CD4-positive, alpha-beta T cell treated with Interleukin-4 for 1 hour (primary cell): Measurements from ENCODE around the gene CAND1.
"Not testable (repeated sequence)": the region's sequence is repeated elsewhere in the genome, so short reads cannot be mapped to it uniquely, and the experiment has no call there.

Source experiments
- DNase-seq, 2 donors: peaks; one replicate each; pipeline ENCODE4 v3.0.0-alpha.2; 2020 to 2022

CAND1 gene

GRCh38 chr12:67284561-67284960 lies 15.4 kb downstream of the CAND1 start:
- DNase-seq: no peak

- DNase-seq: no peak
Observed at GRCh38 chr12:67286257-67286656, 17.1 kb downstream of the CAND1 start.

- no peak for DNase-seq
Observed at GRCh38 chr12:67287311-67287710, 18.2 kb downstream of the CAND1 start.

- no peak for DNase-seq
Observed at GRCh38 chr12:67288561-67288960, 19.4 kb downstream of the CAND1 start.

DNA sequence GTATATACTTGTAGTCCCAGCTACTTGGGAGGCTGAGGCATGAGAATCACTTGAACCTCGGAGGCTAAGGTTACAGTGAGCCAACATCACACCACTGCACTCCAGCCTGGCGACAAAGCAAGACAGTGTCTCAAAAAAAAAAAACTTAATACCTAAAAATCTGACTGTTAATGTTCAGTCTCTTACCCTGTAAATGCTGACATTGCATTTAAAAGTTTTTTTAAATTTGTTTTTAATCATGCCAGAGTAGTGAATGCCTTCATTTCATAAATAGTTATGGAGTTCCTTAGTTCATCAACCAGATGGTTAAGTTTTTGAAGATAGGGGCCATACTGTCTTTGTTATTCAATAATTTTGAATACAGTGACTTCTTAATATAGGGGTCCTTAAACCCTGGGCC lies 21.2 kb downstream of the CAND1 start:
- no peak for DNase-seq

GRCh38 chr12:67299526-67299925 lies 30.4 kb downstream of the CAND1 start:
- DNase-seq: no peak

GRCh38 chr12:67299926-67300325 lies 30.8 kb downstream of the CAND1 start:
- DNase-seq: no peak

DNA sequence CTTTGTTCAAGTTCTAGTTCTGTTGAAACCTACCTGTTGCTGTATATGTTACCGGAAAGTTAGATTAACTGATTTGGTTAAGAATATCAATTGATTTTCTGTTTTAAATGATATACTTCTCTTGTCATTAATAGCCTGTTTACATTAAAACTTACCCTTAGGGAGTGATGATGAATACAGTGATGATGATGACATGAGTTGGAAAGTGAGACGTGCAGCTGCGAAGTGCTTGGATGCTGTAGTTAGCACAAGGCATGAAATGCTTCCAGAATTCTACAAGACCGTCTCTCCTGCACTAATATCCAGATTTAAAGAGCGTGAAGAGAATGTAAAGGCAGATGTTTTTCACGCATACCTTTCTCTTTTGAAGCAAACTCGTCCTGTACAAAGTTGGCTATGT lies 33.0 kb downstream of the CAND1 start:
- DNase-seq: no peak

- DNase-seq: no peak
Observed at GRCh38 chr12:67305544-67305943, 36.4 kb downstream of the CAND1 start.

- no peak for DNase-seq
Observed at GRCh38 chr12:67306712-67307111, 37.6 kb downstream of the CAND1 start.

DNA sequence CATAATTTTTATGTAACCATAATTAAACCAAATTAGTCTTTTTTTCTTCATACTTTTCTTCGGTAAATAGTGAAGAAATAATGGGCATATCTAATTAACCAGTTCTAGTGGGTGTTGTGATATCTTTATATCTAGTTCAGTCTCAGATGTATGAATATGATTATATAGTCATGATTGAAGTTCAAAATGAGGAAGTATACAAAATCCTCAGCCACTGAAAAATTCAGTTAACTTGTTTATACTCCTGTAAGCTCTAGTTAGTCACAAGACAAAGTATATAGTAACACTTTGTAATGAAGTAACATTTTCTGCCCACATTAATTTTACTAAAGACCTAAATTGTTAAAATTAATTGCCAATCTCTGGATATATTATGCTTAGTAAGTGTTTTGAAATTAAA lies 46.5 kb downstream of the CAND1 start:
- no peak for DNase-seq

DNA sequence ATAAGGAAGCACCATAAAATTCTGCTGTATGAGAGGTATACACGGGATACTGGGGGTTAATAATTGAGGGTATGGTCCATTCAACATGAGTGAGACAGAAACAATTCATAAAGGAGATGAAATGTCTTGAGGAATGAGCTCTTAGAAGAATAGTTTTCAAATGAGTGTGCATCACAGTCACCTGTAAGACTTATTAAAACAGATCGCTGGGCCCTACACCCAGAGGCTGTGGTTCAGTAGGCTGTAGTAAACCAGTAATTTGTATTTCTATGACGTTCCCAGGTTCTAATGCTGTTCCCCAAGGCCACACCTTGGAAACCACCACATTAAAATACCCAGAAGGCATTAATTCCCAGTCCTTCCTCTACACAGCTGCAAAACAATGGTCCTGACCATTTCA lies 49.6 kb downstream of the CAND1 start:
- no peak for DNase-seq

GRCh38 chr12:67319936-67320335 lies 50.8 kb downstream of the CAND1 start:
- DNase-seq: no peak

DNA sequence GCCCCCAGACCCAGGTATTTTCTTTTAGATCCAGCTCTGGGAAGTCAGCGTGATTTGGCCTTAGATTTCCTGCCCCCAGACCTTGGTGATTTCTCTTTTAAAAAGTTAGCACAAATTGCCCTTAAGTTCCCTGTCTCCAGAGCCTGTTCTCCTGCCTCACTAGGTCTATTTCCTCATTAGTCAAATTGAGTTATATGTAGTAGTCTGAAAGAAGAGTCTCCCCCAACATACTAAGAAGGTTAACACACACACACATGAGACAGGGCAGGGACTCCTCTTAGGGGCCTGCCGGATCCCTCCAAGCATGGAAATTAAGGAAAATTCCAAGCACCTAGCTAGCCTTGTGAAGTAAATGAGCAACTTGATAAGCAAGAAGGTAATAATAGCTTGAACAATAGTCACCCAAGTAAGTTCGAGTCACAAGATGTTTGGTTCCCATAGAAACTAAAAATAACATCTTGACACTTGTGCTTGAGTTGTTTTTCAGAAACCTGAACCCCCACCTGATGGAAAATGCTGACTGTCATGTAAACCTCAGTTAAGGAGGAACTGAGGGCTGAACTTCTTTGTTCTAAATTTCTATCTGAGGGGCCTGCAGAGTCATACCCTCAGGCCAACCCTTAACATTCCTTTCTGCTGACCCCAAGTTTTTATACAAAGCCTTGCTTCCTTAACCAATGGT lies 51.6 kb downstream of the CAND1 start:
- DNase-seq: peak in 1 of 2 donors; percentile 17

GRCh38 chr12:67322580-67322979 lies 53.4 kb downstream of the CAND1 start:
- no peak for DNase-seq

- DNase-seq: no peak
Observed at GRCh38 chr12:67323007-67323406, 53.8 kb downstream of the CAND1 start.

- DNase-seq: no peak
Observed at GRCh38 chr12:67326637-67327036, 57.5 kb downstream of the CAND1 start.

GRCh38 chr12:67327466-67327865 lies 58.3 kb downstream of the CAND1 start:
- no peak for DNase-seq

DNA sequence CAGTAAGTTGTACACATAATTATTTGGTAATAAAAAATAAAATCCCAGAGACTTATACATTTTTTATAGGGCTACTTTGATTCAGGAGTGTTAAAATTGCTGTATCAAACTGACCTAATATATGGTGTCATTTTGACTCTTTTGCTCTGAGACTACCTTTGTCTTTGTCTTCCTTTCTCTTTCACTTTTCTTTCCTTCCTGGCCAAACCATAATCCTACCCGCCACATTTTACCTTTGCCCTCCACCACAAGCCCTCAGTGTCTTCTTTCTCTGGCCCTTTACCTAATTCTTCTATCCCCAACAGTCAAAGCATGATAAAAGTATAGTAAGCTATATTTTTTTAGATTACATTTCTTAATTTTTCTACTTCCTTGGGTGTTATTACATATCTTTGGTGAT lies 62.0 kb downstream of the CAND1 start:
- no peak for DNase-seq

DNA sequence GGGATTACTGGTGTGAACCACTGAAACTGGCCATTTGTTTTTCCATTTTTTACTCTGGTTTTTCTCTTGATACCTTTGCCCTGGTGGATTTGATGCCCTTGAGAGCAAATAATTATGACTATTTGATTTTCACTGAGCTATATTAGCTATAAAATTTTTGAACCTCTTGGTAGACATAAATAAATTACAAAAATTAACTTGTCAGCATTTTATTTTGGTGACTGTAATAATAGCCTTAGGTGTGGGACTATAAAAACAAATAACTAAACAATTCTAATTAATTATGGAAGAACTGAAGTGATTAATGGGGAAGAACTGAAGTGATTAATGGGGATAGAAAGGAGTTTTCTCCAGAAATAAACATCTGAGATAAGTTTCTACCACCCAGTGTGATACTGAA lies 62.7 kb downstream of the CAND1 start:
- no peak for DNase-seq

DNA sequence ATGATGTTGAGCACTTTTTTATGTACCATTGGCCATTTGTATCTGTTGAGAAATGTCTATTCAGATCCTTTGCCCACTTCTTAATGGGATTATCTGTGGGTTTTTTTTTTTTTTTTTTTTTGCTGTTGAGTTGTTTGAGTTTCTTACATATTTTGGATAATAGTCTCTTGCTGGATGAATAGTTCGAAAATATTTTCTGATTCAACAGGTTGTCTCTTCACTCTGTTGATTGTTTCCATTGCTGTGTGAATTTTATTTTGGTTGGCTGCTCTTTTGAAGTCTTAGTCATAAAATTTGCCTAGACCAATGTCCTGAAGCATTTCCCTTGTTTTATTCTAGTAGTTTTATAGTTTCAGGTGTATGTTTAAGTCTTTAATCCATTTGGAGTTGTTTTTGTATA lies 64.5 kb downstream of the CAND1 start:
- no peak for DNase-seq

- no peak for DNase-seq
Observed at GRCh38 chr12:67338426-67338825, 69.3 kb downstream of the CAND1 start.

- DNase-seq: no peak
Observed at GRCh38 chr12:67339530-67339929, 70.4 kb downstream of the CAND1 start.

DNA sequence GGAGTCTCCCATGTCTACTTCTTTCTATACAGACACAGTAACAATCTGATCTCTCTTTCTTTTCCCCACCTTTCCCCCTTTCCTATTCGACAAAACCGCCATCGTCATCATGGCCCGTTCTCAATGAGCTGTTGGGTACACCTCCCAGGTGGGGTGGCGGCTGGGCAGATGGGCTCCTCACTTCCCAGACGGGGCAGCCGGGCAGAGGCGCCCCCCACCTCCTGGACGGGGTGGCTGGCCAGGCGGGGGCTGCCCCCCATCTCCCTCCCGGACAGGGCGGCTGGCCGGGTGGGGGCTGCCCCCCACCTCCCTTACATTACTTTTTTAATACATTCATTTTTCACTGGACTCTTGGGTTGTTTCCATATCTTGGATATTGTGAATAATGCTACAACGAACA lies 71.9 kb downstream of the CAND1 start:
- DNase-seq: not testable (repeated sequence)

DNA sequence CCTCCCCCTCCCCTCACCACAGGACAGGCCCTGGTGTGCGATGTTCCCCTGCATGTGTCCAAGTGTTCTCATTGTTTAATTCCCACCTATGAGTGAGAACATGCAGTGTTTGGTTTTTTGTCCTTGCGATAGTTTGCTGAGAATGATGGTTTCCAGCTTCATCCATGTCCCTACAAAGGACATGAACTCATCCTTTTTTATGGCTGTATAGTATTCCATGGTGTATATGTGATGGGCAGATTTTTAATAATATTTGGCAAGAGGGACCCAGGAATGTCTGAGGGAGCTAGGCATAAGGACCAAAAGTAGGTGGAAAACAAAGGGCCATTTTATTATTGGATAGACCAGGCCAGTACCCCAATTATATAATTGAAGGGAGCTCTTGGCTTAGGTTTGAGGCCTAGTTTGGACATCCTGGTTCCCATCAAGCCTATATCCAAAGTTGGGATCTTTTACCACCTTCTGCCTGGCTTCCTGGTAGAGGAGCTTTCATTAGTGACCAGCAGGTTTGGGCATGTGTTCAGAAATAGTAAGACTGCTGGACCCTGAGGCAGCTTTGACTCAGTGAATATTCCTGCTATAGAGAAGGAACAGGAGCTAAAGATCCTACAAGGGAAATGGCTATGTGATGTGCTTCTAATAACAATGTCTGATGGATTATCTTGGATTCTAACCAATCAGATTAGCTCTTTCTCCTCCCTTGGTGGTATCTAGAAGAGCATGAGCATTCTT lies 76.0 kb downstream of the CAND1 start:
- no peak for DNase-seq
